Esophagus muscularis mucosa (tissue), 4 donors: ENCODE data around the gene G6PD. TPM values are rescaled to one million over a fixed set of nuclear protein-coding genes. Genes with fewer than 3 reads are reported as not detected.
"Not testable (repeated sequence)": the region's sequence is repeated elsewhere in the genome, so short reads cannot be mapped to it uniquely, and the experiment has no call there.

Experiments used
- DNase-seq: peaks from one replicate; pipeline ENCODE4 v3.0.0-alpha.2; 2017; ENCODE audit errors: extremely low spot score
- H3K27ac ChIP-seq, 4 donors: fragments of 200-600 bp; sonication (generic); replicated peaks in 1 of 4; 1 replicate in 3 of 4; 2 replicates in 1 of 4; pipeline ENCODE4 v1.5.1; 2016 to 2019; ENCODE audit warnings: mild to moderate bottlenecking in 1 of 4
- H3K27me3 ChIP-seq, 4 donors: fragments of 200-600 bp; sonication (generic); one replicate each; pipeline versions ENCODE4 v1.5.1 to v1.6.0; 2016 to 2019
- H3K36me3 ChIP-seq, 4 donors: fragments of 200-600 bp; sonication (generic); one replicate each; pipeline ENCODE4 v1.5.1; 2016 to 2019
- H3K4me1 ChIP-seq, 4 donors: fragments of 200-600 bp; sonication (generic); one replicate each; pipeline ENCODE4 v1.5.1; 2016 to 2019
- H3K4me3 ChIP-seq, 4 donors: fragments of 200-600 bp; sonication (generic); 1 replicate in 2 of 4; 2 replicates in 2 of 4; pipeline ENCODE4 v1.5.1; 2016 to 2019; ENCODE audit warnings: mild to moderate bottlenecking in 4 of 4, moderate library complexity in 1 of 4
- H3K9me3 ChIP-seq, 4 donors: fragments of 200-600 bp; sonication (generic); 1 replicate in 3 of 4; 2 replicates in 1 of 4; pipeline ENCODE4 v1.5.1; 2016 to 2019
- EP300 ChIP-seq: sonication (generic); formaldehyde crosslinking; IDR thresholded peaks from one replicate; pipeline ENCODE4 v1.6.1; 2017; ENCODE audit warnings: antibody characterized with exemption
- POLR2A ChIP-seq: fragments of 450-650 bp; IDR thresholded peaks from one replicate; pipeline ENCODE4 v1.6.1; 2017; ENCODE audit warnings: antibody characterized with exemption, moderate library complexity, mild to moderate bottlenecking, low read depth
- POLR2AphosphoS5 ChIP-seq, 2 donors: sonication (generic); formaldehyde crosslinking; IDR thresholded peaks; one replicate each; pipeline ENCODE4 v1.6.1; 2017; ENCODE audit warnings: antibody characterized with exemption in 2 of 2
- WGBS: methylation state at CpG from one replicate; pipeline ENCODE4 v1.1.5; 2018; 5-methylcytosine and 5-hydroxymethylcytosine counted together
- intact Hi-C: fragments of 100-400 bp; cut with DNase I; formaldehyde crosslinking; loops from one replicate; pipeline ENCODE4 v1.15.1; 2023
- total RNA-seq, 4 donors: library from RNA; depleted of rRNA; stranded (reverse); fragments of >200 nt; gene quantifications; one replicate each; pipeline versions ENCODE4 v1.1.0 to v1.2.1, GENCODE V29; 2016
- TF ChIP-seq, protein P1 (sequence below), 3 experiments: fragments of 200-600 bp in 2 of 3; fragments of 450-650 bp in 1 of 3; sonication (generic) in 2 of 3; IDR thresholded peaks; one replicate each; pipeline ENCODE4 v1.5.1; 2017 to 2019; ENCODE audit warnings: antibody characterized with exemption in 3 of 3, mild to moderate bottlenecking in 2 of 3, moderate library complexity in 1 of 3

The G6PD gene
- total RNA-seq, 4 donors from 2014 or later: 22.0 to 43.8 (median 27.3) TPM

DNA sequence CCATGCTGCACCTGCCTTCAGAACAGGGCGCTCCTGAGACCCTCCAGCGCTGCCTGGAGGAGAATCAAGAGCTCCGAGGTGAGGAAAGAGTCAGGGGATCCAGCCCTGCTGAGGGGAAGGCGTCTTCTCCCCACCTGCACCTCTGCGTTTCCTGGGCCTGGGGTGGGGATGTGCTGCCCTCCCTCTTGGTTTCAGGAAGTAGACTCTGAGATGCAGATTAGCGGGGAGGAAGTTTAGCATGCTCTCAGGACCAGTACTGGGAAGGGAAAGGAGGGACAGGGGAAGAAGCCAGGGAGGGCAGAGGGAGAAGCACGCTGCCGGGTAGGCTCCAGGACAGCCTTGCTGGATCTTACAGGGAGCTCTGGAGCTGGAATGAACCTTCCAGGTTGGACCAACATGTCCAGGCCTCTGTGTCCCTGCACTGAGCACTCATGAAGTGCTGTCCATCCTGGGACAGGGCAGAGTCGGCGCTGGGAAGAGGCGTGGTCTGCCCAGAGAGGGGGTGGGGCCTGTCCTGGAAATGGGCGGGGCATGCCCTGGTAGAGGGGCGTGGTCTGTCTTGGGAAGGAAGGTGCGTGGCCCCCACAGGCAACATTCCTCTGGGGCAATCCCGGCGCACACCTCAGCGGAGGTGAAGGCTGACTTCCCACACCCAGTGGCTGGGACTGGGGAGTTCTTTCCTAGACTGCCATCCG, 5.6 kb upstream of the G6PD start:
- H3K9me3 ChIP-seq, DNase-seq, H3K27ac ChIP-seq, H3K27me3 ChIP-seq, H3K4me3 ChIP-seq, intact Hi-C loops: not testable (repeated sequence)
- peaks cover 0 to 28% (median 19%) of the 10 kb centered on the region in 4 donors for H3K36me3 ChIP-seq
- peaks cover 6 to 27% (median 23%) of the 10 kb centered on the region in 4 donors for H3K4me1 ChIP-seq
- WGBS: 76% methylated on average over 8 of the region's 18 CpGs

GRCh38 chrX:154549766-154550165, 3.1 kb upstream of the G6PD start:
- peaks cover 0 to 23% (median 13%) of the 10 kb centered on the region in 4 donors for H3K36me3 ChIP-seq
- H3K27me3 ChIP-seq: no peaks in the 10 kb centered on the region
- H3K4me1 ChIP-seq: peaks cover 10 to 41% (median 35%) of the 10 kb centered on the region in 4 donors
- TF ChIP-seq, protein P1, sequence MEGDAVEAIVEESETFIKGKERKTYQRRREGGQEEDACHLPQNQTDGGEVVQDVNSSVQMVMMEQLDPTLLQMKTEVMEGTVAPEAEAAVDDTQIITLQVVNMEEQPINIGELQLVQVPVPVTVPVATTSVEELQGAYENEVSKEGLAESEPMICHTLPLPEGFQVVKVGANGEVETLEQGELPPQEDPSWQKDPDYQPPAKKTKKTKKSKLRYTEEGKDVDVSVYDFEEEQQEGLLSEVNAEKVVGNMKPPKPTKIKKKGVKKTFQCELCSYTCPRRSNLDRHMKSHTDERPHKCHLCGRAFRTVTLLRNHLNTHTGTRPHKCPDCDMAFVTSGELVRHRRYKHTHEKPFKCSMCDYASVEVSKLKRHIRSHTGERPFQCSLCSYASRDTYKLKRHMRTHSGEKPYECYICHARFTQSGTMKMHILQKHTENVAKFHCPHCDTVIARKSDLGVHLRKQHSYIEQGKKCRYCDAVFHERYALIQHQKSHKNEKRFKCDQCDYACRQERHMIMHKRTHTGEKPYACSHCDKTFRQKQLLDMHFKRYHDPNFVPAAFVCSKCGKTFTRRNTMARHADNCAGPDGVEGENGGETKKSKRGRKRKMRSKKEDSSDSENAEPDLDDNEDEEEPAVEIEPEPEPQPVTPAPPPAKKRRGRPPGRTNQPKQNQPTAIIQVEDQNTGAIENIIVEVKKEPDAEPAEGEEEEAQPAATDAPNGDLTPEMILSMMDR (IDR thresholded peaks at IDR 0.05): no peak
- no peak for TF ChIP-seq POLR2AphosphoS5 (IDR thresholded peaks at IDR 0.05)
- no peak for TF ChIP-seq EP300
- TF ChIP-seq POLR2A: no peak
- no peak overlapping the region for H3K4me3 ChIP-seq
- peaks cover 0 to 4% (median 0%) of the 10 kb centered on the region in 4 donors for H3K9me3 ChIP-seq
- no peak overlapping the region for H3K27ac ChIP-seq
- intact Hi-C loops: no loop called here
- 70% methylated on average over 1 of the region's 1 CpG for WGBS
- no peak for DNase-seq

GRCh38 chrX:154548028-154548316, 1.3 kb upstream of the G6PD start:
- TF ChIP-seq, protein P1 (IDR thresholded peaks at IDR 0.05): no peak
- TF ChIP-seq POLR2A (no peak), POLR2AphosphoS5 (IDR thresholded peaks at IDR 0.05) (no peak), EP300 (no peak)
- H3K27me3 ChIP-seq: no peaks in the 10 kb centered on the region
- H3K4me3 ChIP-seq: peak overlapping the region; percentile 66 to 85 (median 67)
- intact Hi-C loops: no loop called here
- peaks cover 0 to 4% (median 0%) of the 10 kb centered on the region in 4 donors for H3K9me3 ChIP-seq
- no peak for DNase-seq
- H3K27ac ChIP-seq: peak overlapping the region; percentile 86 to 91 (median 88)
- peaks cover 10 to 41% (median 38%) of the 10 kb centered on the region in 4 donors for H3K4me1 ChIP-seq
- WGBS: 60% methylated on average over 9 of the region's 9 CpGs
- peaks cover 0 to 12% (median 5%) of the 10 kb centered on the region in 4 donors for H3K36me3 ChIP-seq

- intact Hi-C loops: no loop called here
- WGBS: 53% methylated on average over 45 of the region's 69 CpGs
- peak within 1 kb of the TSS; percentile 66 to 85 (median 67) for H3K4me3 ChIP-seq
- peaks cover 0 to 7% (median 4%) of the 10 kb centered on the region in 4 donors for H3K36me3 ChIP-seq
- peak; percentile 94 for DNase-seq
- H3K27ac ChIP-seq: peak within 1 kb of the TSS; percentile 86 to 91 (median 88)
- no peaks in the 10 kb centered on the region for H3K27me3 ChIP-seq
- H3K9me3 ChIP-seq: peaks cover 0 to 4% (median 0%) of the 10 kb centered on the region in 4 donors
- peak; percentile 38 to 73 for TF ChIP-seq POLR2AphosphoS5 (IDR thresholded peaks at IDR 0.05)
- no peak for TF ChIP-seq POLR2A
- H3K4me1 ChIP-seq: peaks cover 13 to 47% (median 43%) of the 10 kb centered on the region in 4 donors
Measured at GRCh38 chrX:154547245-154548027, 790 bp upstream of the G6PD start, which contains the start of gene IKBKG. Gene IKBKG (plus strand): TSS chrX:154547620. CDS start chrX:154552003, 4,383 bp downstream.

GRCh38 chrX:154545673-154546274, 872 bp downstream of the G6PD start:
- TF ChIP-seq POLR2A: no peak
- TF ChIP-seq POLR2AphosphoS5 (IDR thresholded peaks at IDR 0.05): no peak
- TF ChIP-seq EP300: no peak
- TF ChIP-seq, protein P1 (IDR thresholded peaks at IDR 0.05): no peak
- Histone ChIP-seq H3K9me3 (peaks cover 0 to 4% (median 0%) of the 10 kb centered on the region in 4 donors), H3K4me3 (peak overlapping the region; percentile 66 to 85 (median 67)), H3K27me3 (no peaks in the 10 kb centered on the region), H3K27ac (peak overlapping the region in 1 of 4 donors; percentile 86), H3K4me1 (peaks cover 25 to 63% (median 58%) of the 10 kb centered on the region in 4 donors), H3K36me3 (peaks cover 0 to 7% (median 2%) of the 10 kb centered on the region in 4 donors)
- DNase-seq: no peak
- intact Hi-C loops: no loop called here
- WGBS: 79% methylated on average over 16 of the region's 17 CpGs
